ENCODE data around the gene GATA5.

DNA sequence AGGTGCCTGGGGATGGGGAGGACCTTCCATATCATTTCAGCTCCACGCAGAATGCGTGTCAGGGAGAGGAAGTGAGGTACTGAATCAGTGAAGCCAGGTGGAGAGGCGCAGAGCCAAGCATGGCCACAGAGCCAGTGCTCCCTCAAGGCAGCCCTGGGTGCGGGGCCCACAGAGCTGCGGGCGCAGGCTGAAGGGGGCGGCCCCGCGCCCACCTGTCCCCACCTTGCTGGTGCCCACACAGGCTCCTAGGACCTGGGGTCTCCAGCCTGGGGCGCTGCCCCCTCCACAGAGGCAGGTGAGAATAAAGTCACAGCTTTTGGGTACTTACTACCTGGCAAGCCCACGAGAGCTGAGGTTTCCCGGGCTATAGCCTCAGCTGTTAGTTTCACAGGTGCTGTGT, 40.0 kb upstream of the GATA5 start:
- TF ChIP-seq, protein P1, sequence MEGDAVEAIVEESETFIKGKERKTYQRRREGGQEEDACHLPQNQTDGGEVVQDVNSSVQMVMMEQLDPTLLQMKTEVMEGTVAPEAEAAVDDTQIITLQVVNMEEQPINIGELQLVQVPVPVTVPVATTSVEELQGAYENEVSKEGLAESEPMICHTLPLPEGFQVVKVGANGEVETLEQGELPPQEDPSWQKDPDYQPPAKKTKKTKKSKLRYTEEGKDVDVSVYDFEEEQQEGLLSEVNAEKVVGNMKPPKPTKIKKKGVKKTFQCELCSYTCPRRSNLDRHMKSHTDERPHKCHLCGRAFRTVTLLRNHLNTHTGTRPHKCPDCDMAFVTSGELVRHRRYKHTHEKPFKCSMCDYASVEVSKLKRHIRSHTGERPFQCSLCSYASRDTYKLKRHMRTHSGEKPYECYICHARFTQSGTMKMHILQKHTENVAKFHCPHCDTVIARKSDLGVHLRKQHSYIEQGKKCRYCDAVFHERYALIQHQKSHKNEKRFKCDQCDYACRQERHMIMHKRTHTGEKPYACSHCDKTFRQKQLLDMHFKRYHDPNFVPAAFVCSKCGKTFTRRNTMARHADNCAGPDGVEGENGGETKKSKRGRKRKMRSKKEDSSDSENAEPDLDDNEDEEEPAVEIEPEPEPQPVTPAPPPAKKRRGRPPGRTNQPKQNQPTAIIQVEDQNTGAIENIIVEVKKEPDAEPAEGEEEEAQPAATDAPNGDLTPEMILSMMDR (IDR thresholded peaks at IDR 0.05; ENCODE audit: insufficient read depth, low read depth, low read length) = no peak
- TF ChIP-seq EZH2 (IDR thresholded peaks at IDR 0.05; ENCODE audit: insufficient read depth, low read length) = no peak
